ENCODE data around the gene LNPEP. TPM values are rescaled to one million over a fixed set of nuclear protein-coding genes. Genes with fewer than 3 reads are reported as not detected.

The LNPEP gene
- total RNA-seq, 3 donors from 2014 or later = 64.6 to 71.2 (median 65.1) TPM

DNA sequence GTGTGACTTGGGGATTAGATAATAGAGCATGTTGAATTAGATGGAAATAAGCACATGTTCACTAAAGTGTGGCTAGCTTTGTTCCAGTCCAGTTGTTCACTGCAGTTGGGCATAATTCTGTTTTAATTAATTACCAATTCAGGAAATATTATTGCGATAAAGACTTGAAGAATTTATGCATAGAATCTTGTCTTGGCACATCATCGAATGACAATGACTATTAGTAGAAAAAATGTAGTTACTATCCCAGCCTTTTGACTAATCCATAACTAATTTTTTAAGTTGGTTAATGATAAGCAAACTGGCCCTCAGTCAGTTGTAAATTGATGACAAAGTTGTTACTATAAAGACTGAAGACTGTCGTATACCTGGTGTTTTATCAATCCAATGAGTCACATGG lies 10.5 kb downstream of the LNPEP start:
- H3K4me3 ChIP-seq = no peak overlapping the region
- intact Hi-C loops (cut with DNase I; ENCODE audit: low total_unique reads) = no loop called here
- TF ChIP-seq POLR2AphosphoS5 (IDR thresholded peaks at IDR 0.05) (no peak), POLR2A (IDR thresholded peaks at IDR 0.05) (no peak)
- TF ChIP-seq, protein P1, sequence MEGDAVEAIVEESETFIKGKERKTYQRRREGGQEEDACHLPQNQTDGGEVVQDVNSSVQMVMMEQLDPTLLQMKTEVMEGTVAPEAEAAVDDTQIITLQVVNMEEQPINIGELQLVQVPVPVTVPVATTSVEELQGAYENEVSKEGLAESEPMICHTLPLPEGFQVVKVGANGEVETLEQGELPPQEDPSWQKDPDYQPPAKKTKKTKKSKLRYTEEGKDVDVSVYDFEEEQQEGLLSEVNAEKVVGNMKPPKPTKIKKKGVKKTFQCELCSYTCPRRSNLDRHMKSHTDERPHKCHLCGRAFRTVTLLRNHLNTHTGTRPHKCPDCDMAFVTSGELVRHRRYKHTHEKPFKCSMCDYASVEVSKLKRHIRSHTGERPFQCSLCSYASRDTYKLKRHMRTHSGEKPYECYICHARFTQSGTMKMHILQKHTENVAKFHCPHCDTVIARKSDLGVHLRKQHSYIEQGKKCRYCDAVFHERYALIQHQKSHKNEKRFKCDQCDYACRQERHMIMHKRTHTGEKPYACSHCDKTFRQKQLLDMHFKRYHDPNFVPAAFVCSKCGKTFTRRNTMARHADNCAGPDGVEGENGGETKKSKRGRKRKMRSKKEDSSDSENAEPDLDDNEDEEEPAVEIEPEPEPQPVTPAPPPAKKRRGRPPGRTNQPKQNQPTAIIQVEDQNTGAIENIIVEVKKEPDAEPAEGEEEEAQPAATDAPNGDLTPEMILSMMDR (IDR thresholded peaks at IDR 0.05) = no peak
- no peak for DNase-seq (ENCODE audit: low spot score in 2 of 2)
- no peaks in the 10 kb centered on the region for H3K4me1 ChIP-seq
- H3K36me3 ChIP-seq = no peaks in the 10 kb centered on the region
- H3K9me3 ChIP-seq = no peaks in the 10 kb centered on the region
- H3K27me3 ChIP-seq = no peaks in the 10 kb centered on the region
- H3K27ac ChIP-seq = no peak overlapping the region

DNA sequence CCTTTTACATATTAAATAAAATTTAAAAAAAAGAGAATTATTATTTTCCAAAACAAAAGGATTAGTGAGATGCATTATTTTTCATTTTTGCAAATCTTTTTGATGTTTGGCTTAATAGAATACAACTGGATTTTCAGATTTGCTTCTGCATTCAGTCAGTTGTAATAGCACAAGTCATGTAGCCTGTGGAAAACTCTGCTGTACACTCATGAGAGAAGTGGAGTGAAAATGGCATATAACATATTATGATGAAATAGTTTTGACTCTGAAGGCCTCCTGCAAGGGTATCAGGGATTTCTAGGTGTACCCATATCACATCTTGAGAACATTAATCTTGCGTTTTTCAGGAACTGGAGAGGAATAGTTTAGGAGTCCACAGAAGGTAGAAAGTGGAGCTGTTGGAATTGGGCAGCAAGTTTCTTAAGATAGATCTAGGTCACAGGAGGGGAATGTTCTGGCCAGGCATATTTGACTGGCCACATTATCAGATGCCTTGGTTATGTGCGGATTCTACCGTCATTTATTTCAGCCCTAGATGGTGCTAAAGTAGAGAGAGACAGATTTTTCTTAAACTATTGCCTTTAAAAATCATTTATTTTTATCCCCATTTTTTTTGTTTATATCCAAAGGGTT lies 16.4 kb downstream of the LNPEP start:
- no peak for DNase-seq (ENCODE audit: low spot score in 2 of 2)
- H3K27me3 ChIP-seq = no peaks in the 10 kb centered on the region
- TF ChIP-seq POLR2AphosphoS5 (IDR thresholded peaks at IDR 0.05) = no peak
- TF ChIP-seq, protein P1 (IDR thresholded peaks at IDR 0.05) = no peak
- no peak for TF ChIP-seq POLR2A (IDR thresholded peaks at IDR 0.05)
- no peaks in the 10 kb centered on the region for H3K9me3 ChIP-seq
- H3K27ac ChIP-seq = peak overlapping the region in 1 of 2 donors; percentile 82
- H3K4me1 ChIP-seq = peaks cover 0 to 3% of the 10 kb centered on the region in 2 donors
- H3K4me3 ChIP-seq = no peak overlapping the region
- intact Hi-C loops (cut with DNase I; ENCODE audit: low total_unique reads) = no loop called here
- no peaks in the 10 kb centered on the region for H3K36me3 ChIP-seq

- Histone ChIP-seq H3K27ac (peak overlapping the region; percentile 73 to 82), H3K9me3 (no peaks in the 10 kb centered on the region), H3K27me3 (no peaks in the 10 kb centered on the region), H3K4me1 (peaks cover 0 to 9% of the 10 kb centered on the region in 2 donors), H3K4me3 (no peak overlapping the region), H3K36me3 (no peaks in the 10 kb centered on the region)
- intact Hi-C loops (cut with DNase I; ENCODE audit: low total_unique reads) = no loop called here
- DNase-seq (ENCODE audit: low spot score in 2 of 2) = no peak
- TF ChIP-seq POLR2AphosphoS5 (IDR thresholded peaks at IDR 0.05) (no peak), POLR2A (IDR thresholded peaks at IDR 0.05) (no peak)
- TF ChIP-seq, protein P1 (IDR thresholded peaks at IDR 0.05) = no peak
Measured at GRCh38 chr5:96952974-96953730, 17.3 kb downstream of the LNPEP start.

DNA sequence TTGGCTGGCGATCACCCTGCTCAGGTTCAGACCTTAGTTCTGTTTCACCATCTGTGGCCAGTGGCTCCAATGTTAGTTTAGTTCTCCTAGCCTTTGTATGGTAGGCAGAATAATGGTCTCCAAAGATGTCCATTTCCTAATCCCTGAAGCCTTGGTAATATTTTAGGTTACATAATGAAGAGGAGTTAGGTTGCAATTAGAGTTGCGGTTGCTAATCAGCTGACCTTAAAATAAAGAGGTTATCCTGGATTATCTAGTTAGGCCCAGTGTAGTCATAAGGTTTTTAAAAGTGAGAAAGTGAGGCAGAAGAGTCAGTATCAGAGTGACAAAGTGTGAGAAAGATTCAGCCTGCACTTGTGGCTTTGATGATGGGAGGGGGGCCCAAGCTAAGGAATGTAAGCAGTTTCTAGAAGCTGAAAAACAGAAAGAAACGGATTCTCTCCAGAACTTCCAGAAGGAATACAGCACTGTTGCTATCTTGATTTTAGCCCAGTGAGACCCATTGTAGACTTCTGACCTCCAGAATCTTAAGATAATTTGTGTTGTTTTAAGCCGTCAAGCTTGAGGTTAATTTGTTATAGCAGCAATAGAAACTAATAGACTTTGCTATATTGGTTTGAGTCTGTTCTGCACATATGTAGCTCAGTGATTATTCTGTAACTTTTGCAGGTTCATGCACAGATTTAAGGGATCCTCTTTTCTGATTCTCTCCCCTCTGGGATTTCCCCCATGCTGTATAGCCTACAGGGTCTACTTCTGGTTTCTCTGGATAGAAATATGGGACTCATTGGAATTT lies 21.6 kb downstream of the LNPEP start:
- intact Hi-C loops (cut with DNase I; ENCODE audit: low total_unique reads) = no loop called here
- no peaks in the 10 kb centered on the region for H3K9me3 ChIP-seq

More for the DNA sequence above, 21.6 kb downstream of the LNPEP start:
- Histone ChIP-seq H3K4me1 (peaks cover 0 to 9% of the 10 kb centered on the region in 2 donors), H3K27ac (peak overlapping the region in 1 of 2 donors; percentile 54), H3K4me3 (no peak overlapping the region), H3K27me3 (no peaks in the 10 kb centered on the region), H3K36me3 (no peaks in the 10 kb centered on the region)
- TF ChIP-seq POLR2AphosphoS5 (IDR thresholded peaks at IDR 0.05) (no peak), POLR2A (IDR thresholded peaks at IDR 0.05) (no peak)
- TF ChIP-seq, protein P1 (IDR thresholded peaks at IDR 0.05) = no peak
- no peak for DNase-seq (ENCODE audit: low spot score in 2 of 2)

Data from breast epithelium (tissue), 4 donors.